Effector CD8-positive, alpha-beta T cell (primary cell): ENCODE data around the gene CCDC88C.

ENCODE experiments used
- DNase-seq: peaks from one replicate; lab custom pipeline; 2025; lab: John Stamatoyannopoulos, UW

CCDC88C gene

DNA sequence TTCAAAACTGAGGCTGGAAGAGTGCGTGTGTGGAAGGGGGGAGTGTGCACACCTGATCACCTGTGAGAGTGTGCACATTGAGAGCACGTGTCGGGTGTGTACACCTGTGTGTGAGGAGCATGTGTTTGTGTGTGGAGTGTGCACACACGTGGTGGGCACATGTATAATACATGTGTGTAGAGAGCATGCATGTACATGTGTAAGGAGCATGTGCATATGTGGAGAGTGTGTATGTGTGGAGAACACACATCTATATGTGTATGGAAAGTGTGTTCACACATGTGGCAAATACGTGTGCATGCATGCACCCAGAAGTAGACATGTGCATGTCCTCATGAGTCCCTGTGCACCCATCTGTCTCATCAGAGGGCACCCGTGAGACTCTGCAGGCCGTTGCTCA is 110.0 kb downstream of the CCDC88C start:
- DNase-seq: no peak

DNA sequence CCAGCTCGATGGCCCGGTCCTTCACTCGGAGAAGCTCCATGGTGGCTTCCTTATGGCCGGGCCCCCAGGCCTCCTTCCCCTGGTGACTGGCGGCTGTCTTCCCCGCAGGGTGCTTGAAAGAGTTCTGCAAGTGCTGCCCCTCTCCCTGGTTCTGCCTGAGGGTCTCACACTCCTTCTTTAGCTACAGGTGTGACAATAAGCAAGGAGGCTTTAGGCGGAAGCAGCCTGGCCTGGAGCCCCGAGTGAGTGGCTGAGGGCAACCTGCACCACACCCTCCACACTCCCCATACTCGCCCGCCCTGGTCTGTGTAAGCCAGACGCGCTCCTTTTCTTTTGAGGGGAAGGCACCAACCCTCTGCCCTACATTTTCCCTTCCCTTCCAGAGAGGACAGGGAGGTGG is 110.6 kb downstream of the CCDC88C start:
- DNase-seq: no peak

GRCh38 chr14:91306547-91306946 is 111.1 kb downstream of the CCDC88C start:
- no peak for DNase-seq

DNA sequence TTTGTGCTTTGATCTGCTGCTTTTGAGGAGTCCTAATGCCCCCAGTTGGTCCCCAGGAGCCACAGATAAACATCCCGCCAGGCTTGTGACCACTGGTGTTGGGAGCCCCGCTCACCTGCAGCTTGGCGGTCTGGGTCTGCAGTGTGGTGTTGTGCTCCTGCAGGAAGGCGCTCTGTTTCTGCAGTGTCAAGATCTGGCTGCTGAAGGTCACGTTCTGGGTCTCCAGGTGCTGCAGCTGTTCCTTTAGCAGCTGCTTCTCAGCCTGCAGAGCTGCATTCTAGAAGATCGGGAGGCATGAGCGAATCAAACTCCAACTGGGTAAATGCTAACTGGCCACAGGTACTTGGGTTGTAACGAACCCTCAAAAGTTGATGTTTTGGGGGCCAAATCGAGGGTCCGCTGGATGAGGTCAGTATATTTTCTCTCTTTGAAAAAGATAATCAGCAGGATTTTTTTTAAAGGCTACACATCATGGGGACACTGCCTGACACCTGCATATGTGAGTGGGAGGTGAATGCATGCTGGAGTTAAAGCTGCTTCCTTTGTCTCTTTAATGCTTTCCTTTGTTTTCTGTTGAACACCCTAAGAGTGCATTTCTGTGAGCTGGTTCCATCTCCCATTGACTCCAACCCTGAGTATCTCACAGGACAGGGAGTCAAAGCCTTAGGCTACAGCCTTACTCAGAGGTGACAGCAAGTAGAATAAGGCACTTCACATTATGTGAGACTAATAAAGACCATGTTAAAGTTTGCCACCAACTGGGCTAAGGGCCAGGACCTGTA is 111.8 kb downstream of the CCDC88C start:
- no peak for DNase-seq

GRCh38 chr14:91303924-91304229 is 113.7 kb downstream of the CCDC88C start:
- no peak for DNase-seq

DNA sequence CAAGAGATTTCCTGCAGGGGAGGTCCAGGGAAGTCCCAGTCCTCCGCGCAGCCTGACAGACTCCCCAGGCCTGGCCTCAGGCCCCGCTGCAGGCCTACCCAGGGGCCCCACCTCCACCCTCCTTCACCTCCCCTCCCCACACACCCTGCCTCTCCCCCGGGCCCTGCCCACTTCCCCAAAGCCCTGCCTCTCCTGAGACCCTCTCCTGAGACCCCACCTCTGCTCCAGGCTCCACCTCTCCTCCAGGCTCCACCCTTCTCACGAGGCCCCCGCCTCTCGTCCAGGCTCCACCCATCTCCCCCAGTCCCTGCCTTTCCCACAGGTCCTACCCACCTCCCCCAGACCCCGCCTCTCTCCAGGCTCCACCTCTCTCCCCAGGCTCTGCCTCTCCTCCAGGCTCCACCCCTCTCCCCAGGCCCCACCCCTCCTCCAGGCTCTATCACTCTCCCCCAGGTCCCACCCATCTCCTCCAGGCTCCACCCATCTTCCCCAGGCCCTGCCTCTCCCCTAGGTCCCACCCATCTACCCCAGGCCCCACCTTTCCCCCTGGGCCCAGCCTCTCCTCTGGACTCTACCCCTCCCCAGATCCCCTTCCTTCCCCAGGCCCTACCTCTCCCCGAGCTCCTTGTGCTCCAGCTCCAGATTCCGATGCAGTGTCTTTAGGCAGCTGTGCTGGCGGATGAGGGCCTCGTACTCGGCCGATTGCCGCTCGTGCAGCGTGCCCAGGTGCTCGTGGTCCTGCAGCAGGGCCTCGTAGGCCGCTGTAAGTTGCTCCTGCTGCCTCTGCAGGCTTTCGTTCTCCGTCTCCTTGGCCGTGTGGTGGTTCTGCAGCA is 114.3 kb downstream of the CCDC88C start:
- peak; percentile 23 for DNase-seq

- no peak for DNase-seq
Measured at GRCh38 chr14:91302391-91302790, 115.2 kb downstream of the CCDC88C start.

GRCh38 chr14:91300957-91301356 is 116.7 kb downstream of the CCDC88C start:
- DNase-seq: no peak

DNA sequence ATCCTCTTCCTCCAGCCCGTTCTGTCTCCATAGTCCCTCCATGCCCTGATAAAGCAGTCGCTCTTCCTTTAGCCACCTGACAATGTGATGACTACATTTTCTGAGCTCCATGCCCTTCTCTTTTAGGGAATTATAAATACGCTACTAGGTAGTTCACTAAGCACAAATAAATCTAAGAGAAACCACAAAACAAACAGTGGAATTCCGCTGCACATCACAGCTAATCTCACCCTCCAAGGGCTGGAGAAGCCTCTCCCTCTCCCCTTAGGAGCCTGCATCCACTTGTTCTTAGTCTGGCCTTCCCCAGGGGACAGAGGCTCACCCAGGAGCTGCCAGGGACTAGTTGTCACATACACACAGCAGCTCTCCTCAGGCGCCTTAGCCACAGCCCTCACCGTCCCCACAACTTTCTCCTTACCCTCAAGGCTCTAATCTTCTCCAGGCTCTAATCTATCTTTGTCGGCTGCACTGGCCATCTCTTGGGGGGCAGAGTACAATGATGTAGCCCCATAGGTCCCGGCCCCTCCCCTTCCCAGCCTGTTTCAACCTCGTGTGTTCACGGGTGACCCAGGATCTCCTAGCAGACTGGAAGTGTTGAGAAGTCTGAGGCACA is 117.2 kb downstream of the CCDC88C start:
- DNase-seq: no peak

DNA sequence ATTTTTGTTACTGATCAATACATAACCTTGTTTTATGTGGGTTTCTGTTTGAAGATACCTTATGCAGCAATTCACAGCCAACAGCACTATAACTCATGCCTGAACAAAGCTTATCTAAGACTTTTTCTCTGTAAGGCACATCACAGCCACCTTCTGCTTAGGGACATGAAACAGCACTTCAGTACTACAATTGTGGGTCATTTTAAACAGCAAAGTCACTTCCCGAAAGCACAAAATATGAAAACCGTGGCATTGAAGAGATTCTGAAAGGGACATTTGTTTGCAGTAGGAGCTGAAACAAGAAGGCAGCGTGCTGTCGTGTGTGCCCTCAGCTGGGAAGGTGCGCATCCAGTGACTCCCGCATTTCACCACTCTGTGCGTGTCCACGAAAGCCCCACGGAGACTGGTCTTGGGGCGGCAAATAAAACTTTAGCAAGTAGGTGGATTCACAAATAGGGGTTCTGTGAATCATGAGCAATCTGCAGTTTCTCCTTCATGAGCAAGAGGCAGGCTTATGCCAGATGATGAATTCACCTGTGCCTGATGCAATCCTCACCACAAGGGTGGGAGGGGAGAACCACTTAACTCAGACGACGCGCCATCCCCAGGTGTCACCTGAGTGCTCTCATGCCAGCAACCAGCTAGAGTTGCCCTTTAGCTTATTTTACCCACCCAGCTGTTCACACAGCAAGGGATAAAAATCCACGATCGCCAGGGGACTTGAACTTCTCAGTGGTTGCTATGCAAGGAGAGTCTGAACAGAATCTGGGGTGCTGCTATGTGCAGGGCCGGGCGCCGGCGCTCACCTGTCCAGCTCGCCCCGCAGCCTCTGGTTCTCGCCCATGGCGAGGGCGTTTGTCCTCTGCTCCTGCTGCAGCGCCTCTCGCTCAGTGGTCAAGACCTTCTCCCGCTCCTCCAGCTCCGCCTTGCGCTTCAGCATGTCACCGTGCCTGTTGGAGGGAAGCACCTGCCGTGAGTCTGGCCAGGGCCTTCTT is 118.2 kb downstream of the CCDC88C start:
- no peak for DNase-seq

- no peak for DNase-seq
Measured at GRCh38 chr14:91298576-91298975, 119.0 kb downstream of the CCDC88C start.

DNA sequence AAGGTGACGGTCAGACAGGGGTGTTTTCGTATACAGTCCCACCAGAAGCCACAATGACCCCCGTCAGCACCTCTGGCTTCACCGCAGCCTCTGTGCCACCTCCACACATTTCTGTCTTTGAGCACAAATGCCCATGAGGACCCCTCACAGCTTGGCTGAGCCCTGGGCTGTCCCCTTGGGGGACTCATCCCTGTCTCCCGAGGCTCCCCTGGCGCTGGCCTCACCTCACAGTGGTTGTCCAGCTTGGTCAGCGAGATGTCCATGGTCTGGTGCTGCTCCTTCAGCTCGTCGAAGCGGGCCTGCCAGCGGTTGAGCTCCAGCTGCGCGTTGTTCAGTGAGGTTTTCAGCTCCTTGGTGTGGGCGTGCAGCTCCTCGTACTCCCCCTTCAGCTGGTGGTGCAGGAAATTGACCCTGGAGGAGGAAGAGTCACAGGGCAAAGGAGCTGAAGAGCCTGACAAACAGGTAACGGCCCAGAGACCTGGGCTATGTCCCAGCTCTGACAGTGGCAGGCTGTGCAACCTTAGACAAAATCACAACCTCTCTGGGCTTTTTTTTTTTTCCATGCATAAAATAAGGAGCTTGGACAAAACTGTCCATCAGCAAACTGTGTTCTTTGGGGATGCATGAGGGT is 120.4 kb downstream of the CCDC88C start:
- DNase-seq: no peak

DNA sequence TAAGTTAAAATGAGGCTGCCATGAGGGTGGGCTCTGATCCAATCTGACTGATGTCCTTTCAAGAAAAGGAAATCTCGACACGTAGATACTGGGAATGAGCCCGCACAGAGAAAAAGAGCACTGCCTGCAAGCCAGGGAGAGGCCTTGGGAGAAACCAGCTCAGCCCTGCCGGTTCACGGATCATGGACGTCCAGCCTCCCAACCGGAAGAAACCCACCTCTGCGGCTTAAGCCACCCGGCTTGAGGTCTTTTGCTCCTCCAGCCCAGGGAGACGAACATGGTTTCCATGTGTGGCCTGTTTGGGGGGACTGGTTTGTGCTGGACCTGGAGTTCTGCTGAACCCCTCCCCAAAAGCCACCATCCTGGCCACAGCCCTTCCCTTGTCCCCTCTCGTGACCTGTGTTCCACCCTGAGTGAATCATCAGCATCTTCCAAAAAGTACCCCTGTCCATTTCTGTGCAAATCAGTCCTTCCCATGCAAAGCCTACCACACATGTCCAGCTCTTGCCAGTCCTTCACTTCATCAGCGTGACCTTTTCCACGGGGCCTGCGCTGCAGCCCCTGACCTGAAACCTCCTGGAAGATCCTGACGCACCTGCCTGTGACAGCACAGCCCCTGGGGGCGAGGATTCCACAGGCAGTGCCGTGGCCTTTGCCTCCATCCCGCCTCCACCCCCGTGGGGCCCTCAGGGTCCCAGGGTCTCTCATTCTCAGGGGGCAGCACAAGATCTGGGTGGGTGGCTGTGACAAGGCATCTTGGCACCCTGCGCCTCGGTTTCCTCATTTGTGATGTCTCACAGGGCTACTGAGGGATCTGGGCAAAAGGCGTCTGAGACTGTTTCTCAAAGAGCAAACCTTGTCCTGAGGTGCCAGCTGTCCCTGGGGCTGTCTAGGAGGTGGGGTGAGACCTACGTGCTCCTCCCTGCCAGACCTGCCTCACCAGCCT is 121.5 kb downstream of the CCDC88C start:
- no peak for DNase-seq

- no peak for DNase-seq
Measured at GRCh38 chr14:91295276-91295845, 122.3 kb downstream of the CCDC88C start.

- no peak for DNase-seq
Measured at GRCh38 chr14:91294153-91294552, 123.5 kb downstream of the CCDC88C start.

- no peak for DNase-seq
Measured at GRCh38 chr14:91293281-91293680, 124.3 kb downstream of the CCDC88C start.

DNA sequence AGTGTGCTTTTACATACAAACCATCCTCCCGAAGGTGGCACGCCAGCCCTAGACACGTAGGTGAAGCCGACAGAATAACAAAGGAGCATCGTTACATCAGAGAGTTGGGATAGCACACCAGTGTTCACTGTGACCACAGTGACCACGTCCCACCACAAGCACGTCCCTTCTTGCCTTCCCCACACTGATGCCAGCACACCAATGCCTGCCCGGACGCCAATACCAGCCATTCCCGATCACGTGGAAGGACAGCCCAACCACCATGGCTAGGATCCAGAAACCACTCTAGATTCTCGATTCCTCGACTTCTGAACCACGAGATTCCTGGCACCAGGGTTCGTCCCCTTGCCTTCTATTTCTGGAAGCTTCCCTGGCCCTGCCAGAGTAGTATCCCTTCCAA is 125.1 kb downstream of the CCDC88C start:
- DNase-seq: no peak

GRCh38 chr14:91291786-91292405 is 125.7 kb downstream of the CCDC88C start:
- DNase-seq: no peak

GRCh38 chr14:91290986-91291385 is 126.6 kb downstream of the CCDC88C start:
- no peak for DNase-seq
